Measurements from ENCODE around the gene TPM4.
"Not testable (repeated sequence)": the region's sequence is repeated elsewhere in the genome, so short reads cannot be mapped to it uniquely, and the experiment has no call there.

The TPM4 gene

GRCh38 chr19:16069813-16070365 is 6.4 kb upstream of the TPM4 start:
- in situ Hi-C loops (cut with MboI; ENCODE audit: low sequenced_read_pairs) = no loop called here

GRCh38 chr19:16070366-16070990 is 5.8 kb upstream of the TPM4 start:
- in situ Hi-C loops (cut with MboI; ENCODE audit: low sequenced_read_pairs) = no loop called here

- in situ Hi-C loops (cut with MboI; ENCODE audit: low sequenced_read_pairs) = no loop called here
Observed at GRCh38 chr19:16071072-16071691, 5.1 kb upstream of the TPM4 start.

GRCh38 chr19:16073481-16073880 is 2.8 kb upstream of the TPM4 start:
- in situ Hi-C loops (cut with MboI; ENCODE audit: low sequenced_read_pairs) = no loop called here

GRCh38 chr19:16073988-16074387 is 2.3 kb upstream of the TPM4 start:
- in situ Hi-C loops (cut with MboI; ENCODE audit: low sequenced_read_pairs) = no loop called here

GRCh38 chr19:16074488-16075365 is 1.6 kb upstream of the TPM4 start:
- in situ Hi-C loops (cut with MboI; ENCODE audit: low sequenced_read_pairs) = no loop called here

GRCh38 chr19:16075430-16076153 is 703 bp upstream of the TPM4 start:
- in situ Hi-C loops (cut with MboI; ENCODE audit: low sequenced_read_pairs) = no loop called here

GRCh38 chr19:16076958-16077611 is 790 bp downstream of the TPM4 start:
- in situ Hi-C loops (cut with MboI; ENCODE audit: low sequenced_read_pairs) = no loop called here

- in situ Hi-C loops (cut with MboI; ENCODE audit: low sequenced_read_pairs) = no loop called here
Observed at GRCh38 chr19:16077984-16078758, 1.9 kb downstream of the TPM4 start.

- in situ Hi-C loops (cut with MboI; ENCODE audit: low sequenced_read_pairs) = no loop called here
Observed at GRCh38 chr19:16078759-16079707, 2.7 kb downstream of the TPM4 start.

- in situ Hi-C loops (cut with MboI; ENCODE audit: low sequenced_read_pairs) = no loop called here
Observed at GRCh38 chr19:16084067-16084685, 7.9 kb downstream of the TPM4 start.

- in situ Hi-C loops (cut with MboI; ENCODE audit: low sequenced_read_pairs) = no loop called here
Observed at GRCh38 chr19:16085115-16085514, 8.8 kb downstream of the TPM4 start.

- in situ Hi-C loops (cut with MboI; ENCODE audit: low sequenced_read_pairs) = not testable (repeated sequence)
Observed at GRCh38 chr19:16087404-16087803, 11.1 kb downstream of the TPM4 start.

- in situ Hi-C loops (cut with MboI; ENCODE audit: low sequenced_read_pairs) = no loop called here
Observed at GRCh38 chr19:16087940-16088339, 11.6 kb downstream of the TPM4 start.

GRCh38 chr19:16088351-16089009 is 12.2 kb downstream of the TPM4 start:
- in situ Hi-C loops (cut with MboI; ENCODE audit: low sequenced_read_pairs) = no loop called here

GRCh38 chr19:16089010-16089846 is 12.9 kb downstream of the TPM4 start:
- in situ Hi-C loops (cut with MboI; ENCODE audit: low sequenced_read_pairs) = no loop called here
